CD4-positive, alpha-beta T cell treated with Interleukin-10 for 1 hour (primary cell): ENCODE results near the gene GABPA.
"Not testable (repeated sequence)": the region's sequence is repeated elsewhere in the genome, so short reads cannot be mapped to it uniquely, and the experiment has no call there.

Experiments used
- DNase-seq: peaks from one replicate; pipeline ENCODE4 v3.0.0-alpha.2; 2020

GABPA gene

GRCh38 chr21:25734904-25735645, at the start of gene GABPA, which contains the start of gene ATP5PF:
Gene GABPA, plus strand, starts transcription at chr21:25734972. Its CDS starts 6,627 bp downstream, at chr21:25741599.
Gene ATP5PF, minus strand, starts transcription at chr21:25734904. Its CDS starts 5,110 bp downstream, at chr21:25729794.
- DNase-seq = peak; percentile 98

- no peak for DNase-seq
Measured at GRCh38 chr21:25687787-25688186, 47.0 kb upstream of the GABPA start.

GRCh38 chr21:25688275-25689155, 46.3 kb upstream of the GABPA start:
- no peak for DNase-seq

GRCh38 chr21:25689226-25689625, 45.5 kb upstream of the GABPA start:
- DNase-seq = no peak

GRCh38 chr21:25691976-25692375, 42.8 kb upstream of the GABPA start:
- DNase-seq = no peak

GRCh38 chr21:25695461-25695860, 39.3 kb upstream of the GABPA start:
- not testable (repeated sequence) for DNase-seq

GRCh38 chr21:25700741-25701140, 34.0 kb upstream of the GABPA start:
- DNase-seq = no peak

- no peak for DNase-seq
Measured at GRCh38 chr21:25701529-25701928, 33.2 kb upstream of the GABPA start.

GRCh38 chr21:25708467-25709065, 26.2 kb upstream of the GABPA start:
- peak; percentile 66 for DNase-seq

GRCh38 chr21:25709684-25710265, 25.0 kb upstream of the GABPA start:
- no peak for DNase-seq

- no peak for DNase-seq
Measured at GRCh38 chr21:25710550-25710949, 24.2 kb upstream of the GABPA start.

GRCh38 chr21:25714066-25714465, 20.7 kb upstream of the GABPA start:
- not testable (repeated sequence) for DNase-seq

GRCh38 chr21:25717491-25718147, 17.2 kb upstream of the GABPA start:
- no peak for DNase-seq

GRCh38 chr21:25721987-25722386, 12.8 kb upstream of the GABPA start:
- no peak for DNase-seq

- DNase-seq = no peak
Measured at GRCh38 chr21:25722631-25723030, 12.1 kb upstream of the GABPA start.

- DNase-seq = no peak
Measured at GRCh38 chr21:25732091-25732760, 2.5 kb upstream of the GABPA start.

GRCh38 chr21:25733859-25734653, 716 bp upstream of the GABPA start:
- peak; percentile 17 for DNase-seq

- DNase-seq = no peak
Measured at GRCh38 chr21:25734654-25734903, 193 bp upstream of the GABPA start.

GRCh38 chr21:25735646-25736597, 1.1 kb downstream of the GABPA start:
- DNase-seq = peak; percentile 78

- DNase-seq = no peak
Measured at GRCh38 chr21:25737421-25737820, 2.6 kb downstream of the GABPA start.
